ENCODE data around the gene PIP5KL1.

PIP5KL1 gene

DNA sequence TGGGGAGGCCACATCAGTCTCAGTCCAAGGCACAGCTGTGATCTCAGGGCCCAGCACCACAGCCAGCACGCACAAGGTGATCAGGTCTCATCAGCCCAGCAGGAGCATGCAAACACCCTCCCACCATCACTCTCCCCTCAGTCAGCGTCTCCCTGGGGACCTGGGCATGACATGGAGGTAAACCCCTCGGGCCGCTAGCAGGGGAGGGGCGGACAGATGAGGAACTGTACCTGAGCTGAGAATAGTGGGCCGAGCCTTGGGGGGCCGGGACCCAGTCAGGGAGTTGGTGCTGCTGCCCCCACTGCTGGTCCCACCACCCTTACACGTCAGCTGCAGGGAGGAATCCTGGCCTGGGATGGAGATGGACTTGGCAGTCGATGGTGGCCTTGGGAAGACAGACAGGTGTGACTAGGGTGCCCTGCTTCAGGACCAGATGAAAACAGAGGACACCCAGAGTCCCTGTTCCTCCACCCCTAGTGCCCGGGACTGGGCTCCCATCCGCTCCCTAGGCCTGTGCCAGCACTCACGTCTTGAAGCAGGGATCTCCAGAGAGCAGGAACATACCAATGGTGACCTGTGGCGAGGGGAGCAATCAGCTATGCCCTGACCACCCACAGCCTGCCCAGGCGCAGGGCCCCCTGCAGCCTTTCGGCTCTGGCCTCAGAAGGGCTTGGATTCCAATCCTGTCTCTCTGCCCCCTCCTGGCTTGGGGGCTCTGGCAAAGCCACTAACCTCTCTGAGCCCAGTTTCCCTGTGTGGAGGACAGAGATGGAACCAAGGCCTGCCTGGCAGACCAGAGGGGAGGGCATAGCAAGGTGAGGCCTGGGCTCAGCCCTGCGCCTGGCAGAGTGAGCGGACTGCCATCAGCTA lies 17.5 kb upstream of the PIP5KL1 start:
- no peak for DNase-seq

- no peak for DNase-seq
Observed at GRCh38 chr9:127946728-127947127, 16.2 kb upstream of the PIP5KL1 start.

DNA sequence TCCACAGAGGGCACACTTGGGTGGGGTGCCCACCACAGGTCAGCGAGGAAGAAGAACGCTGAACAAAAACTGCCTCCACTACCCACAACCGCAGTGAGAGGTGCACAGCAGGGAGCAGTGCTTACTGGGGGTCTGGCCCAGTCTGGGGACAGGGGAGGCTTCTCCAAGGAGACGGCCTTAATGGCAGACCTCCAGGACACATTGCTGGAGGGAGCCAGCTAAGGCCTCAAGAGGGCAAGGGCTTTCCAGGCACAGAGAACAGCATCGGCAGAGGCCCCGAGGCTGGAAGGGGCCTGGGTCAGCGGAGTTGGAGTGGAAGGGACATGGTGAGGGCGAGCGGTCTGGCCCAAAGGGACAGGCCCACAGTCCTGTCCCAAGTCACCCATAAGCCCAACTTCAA lies 15.4 kb upstream of the PIP5KL1 start:
- DNase-seq: no peak

DNA sequence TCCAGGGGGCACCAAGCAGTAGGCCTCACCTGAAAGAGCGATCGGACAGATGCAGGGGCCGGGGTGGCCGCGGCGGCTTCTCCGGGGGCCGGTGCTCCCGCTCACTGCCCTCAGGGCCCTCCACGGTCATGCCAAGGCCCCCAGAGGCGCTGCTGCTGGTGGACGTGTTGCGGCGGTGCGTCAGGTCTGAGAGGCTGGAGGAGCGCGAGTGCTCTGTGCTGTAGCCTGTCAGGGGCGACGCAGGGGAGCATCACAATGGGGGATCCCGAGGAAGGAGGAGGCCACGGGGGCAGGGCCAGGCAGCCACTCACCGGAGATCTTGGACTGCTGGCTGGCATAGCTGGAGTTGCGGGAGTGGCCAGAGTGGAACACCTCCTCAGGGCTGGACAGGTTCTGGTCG lies 14.8 kb upstream of the PIP5KL1 start:
- DNase-seq: no peak

GRCh38 chr9:127944586-127945218 lies 14.1 kb upstream of the PIP5KL1 start:
- DNase-seq: no peak

DNA sequence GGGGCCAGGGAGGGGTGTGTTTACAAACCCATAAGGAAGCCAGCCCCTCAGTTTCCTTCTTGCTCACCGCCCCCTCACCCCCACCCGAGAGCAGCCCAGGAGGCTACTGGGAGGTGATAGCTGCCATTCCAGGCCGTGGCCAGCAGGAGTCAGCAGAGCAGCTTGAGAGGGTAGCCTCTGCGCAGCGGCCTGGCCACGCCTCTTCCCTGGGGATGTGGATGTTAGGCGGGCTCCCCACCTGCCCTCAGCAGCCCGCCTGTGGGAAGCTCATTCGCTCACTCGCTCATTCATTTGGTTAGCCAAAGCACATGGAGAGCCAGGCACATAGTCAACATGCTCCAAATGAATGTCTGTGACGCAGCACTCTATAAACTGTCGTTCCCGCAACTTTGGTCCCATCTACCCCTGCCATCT lies 13.2 kb upstream of the PIP5KL1 start:
- no peak for DNase-seq

- DNase-seq: no peak
Observed at GRCh38 chr9:127943011-127943662, 12.6 kb upstream of the PIP5KL1 start.

DNA sequence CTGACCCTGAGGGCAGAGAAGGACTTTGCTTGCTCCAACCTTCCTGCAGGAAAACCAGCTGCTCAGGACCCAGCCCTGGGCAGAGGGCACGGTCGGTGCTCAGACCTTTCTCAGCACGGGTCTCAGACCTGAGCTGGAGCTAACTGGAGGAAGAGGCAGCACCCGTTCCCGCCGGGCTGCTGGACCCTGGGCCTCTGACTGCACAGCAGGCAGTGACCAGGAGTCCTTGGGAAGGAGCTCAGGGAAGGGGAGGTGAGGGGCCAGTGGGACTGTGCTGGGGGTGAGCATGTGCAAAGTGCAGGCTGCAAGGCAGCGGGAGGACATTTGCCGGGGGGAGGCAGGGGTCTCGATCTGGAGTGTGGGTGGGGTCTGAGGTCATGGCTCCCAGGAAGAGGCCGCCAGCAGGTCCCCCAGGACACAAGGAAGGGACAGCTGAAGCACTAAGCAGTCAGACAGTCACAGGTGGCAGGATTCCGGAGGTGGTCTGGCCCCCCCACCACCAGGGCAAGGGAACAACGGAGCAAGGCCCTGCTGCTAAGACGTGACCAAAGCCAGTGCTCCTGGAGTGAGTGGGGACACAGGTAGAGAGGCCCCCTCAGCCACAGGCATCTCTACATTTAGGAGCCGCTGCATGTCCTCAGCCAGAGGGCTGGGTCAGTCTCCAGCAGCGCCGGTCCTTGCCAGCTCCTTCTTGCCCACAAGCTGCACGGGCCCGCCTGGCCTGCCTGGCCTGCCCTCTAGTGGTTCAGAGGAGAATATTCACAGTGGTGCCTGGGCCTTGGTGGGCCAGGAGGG lies 11.8 kb upstream of the PIP5KL1 start:
- DNase-seq: no peak

- no peak for DNase-seq
Observed at GRCh38 chr9:127941961-127942215, 11.3 kb upstream of the PIP5KL1 start.

DNA sequence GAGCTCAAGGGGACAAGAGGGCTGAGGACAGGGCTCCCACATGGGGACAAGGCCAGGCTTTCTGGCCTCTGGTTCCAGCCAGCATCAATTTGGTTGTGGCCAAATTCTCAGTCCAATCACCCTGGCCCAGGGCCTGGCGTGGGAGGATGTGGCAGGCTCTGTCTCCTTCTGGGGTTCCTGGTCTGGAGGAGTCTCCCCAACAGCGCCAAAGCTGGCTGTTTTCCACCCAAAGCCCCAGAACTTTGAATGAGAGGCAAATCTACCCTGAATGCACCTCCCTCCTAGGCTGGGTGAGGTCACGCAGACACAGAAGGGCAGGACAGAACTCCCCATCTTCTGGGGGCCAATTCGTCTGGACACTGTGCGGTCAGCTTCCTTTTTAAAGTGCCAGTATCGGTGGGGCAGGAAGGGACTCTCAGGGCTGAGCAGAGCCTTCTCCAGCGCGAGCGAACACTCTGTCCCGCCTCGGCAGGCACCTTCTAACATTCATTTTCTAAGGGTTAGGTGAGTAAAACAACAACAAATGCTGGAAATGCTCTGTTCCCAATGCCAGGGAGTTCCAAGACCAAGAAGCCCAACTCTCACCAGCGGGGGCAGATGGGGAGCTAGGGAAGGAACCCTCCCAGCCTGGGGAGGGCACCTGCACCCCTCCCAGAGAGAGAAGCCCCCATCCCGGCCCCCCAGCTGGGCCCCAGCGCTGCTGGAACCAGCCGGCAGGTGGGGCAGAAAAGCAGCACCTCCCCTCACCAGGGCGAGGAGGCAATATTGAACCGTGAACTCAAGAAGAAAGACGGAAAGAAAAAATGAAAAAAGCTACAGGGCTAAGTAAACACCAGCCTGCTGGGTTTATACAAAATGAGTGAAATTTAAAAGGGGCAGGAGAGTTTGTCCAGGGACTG lies 10.7 kb upstream of the PIP5KL1 start:
- DNase-seq: no peak

- no peak for DNase-seq
Observed at GRCh38 chr9:127940593-127940992, 10.0 kb upstream of the PIP5KL1 start.

- DNase-seq: no peak
Observed at GRCh38 chr9:127938298-127938690, 7.7 kb upstream of the PIP5KL1 start.

- peak; percentile 53 for DNase-seq
Observed at GRCh38 chr9:127937388-127938297, 7.1 kb upstream of the PIP5KL1 start, which contains the start of gene DPM2. Gene DPM2, minus strand, starts transcription at chr9:127937854. Its CDS starts 34 bp downstream, at chr9:127937820.

- DNase-seq: no peak
Observed at GRCh38 chr9:127937056-127937387, 6.4 kb upstream of the PIP5KL1 start.

DNA sequence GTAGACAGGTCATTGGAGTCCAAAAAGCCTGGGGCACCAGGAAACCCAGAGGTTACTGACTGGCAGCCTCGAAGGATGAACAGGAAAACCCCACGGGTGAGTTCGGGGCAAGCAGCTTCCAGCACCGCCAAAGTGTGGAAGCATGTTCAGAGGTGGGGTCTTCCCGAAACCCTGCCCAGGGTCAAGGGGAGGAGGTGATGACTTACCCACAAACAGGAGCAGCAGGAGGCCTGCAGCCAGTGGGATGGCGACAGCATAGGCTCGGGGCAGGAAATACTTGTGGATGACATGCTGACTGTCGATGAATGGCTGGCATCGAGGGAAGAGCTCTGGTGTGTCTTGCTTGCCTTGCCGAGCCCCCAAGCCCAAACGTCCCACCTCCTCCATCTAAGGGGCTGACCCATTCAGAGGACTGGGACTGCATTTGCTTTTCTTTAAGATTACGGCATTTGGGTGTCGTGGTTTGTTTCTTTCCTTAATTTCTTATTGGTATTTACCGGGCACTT lies 5.8 kb upstream of the PIP5KL1 start:
- no peak for DNase-seq

DNA sequence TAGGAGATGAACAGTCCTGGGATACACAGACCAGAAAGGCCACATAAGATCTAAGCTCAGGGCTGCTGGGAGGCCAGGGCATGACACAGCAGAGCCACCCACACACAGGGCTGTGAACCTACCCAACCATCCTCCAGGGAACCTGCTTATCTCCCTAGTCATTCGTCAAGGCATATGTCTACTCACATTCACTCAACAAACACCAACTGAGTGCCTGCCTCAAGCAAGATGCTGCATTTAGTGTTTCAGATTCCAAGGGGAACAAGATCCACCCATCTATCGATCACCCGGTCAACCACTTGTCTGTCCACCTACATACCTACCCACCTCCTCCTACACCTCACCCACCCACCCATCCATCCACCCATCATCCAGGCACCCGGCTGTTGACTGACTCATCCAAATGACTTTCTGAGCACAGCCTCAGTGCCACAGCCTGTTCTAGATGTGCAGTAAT lies 5.2 kb upstream of the PIP5KL1 start:
- DNase-seq: no peak

GRCh38 chr9:127934986-127935385 lies 4.4 kb upstream of the PIP5KL1 start:
- no peak for DNase-seq

DNA sequence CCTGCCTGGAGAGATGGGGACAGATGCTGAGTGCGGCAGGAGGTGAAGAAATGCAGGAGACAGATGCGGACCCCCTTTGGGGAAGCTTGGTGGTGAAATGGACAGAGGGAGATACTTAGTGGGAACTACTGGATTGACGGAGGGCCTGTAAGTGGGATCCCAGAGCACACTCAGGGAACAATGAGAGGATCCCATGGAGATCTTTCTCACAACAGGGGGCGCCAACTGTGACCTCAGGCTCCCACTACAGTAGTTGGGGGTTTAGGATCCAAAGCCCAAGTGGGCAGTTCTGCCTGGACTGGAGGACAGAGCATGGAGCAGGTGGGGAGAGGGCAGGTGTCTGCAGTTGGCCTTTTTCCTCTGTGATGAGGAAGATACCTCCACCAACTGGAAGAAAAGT lies 3.7 kb upstream of the PIP5KL1 start:
- DNase-seq: no peak

DNA sequence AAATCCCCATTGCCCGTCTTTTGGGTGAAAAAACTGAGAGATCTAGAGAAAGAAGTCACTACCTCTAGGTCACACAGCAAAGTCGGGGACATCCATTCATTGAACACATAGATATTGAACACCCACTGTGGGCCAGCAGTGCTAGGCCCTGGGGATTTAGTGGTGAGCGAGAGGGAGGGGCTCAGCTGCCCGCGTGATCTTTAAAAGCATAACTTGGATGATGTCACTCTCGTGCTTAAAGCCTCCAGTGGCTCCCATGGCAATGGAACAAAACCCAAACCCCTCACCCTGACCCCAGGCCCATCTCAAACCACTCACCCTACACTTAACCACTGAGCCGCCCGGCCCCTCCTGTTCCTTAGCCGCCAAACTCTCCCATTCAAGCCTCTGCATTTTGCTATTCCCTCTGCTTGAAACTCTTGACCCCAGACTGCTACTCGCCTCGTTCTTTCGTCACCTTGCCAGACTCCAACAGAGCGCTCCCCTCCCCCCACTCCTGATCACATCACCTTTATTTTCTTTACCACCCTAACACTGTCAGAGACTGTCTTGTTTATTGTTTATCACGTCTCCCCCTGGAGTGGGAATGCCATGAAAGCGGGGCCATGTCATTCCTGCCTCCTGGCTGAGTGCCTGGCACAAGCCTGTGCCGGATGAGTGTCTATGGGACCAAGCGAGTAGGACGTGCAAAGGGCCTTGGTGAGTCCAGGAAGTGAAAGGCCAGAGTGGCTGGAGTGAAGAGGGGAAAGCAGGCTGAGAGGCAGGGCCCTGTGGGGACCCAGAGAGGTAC lies 710 bp upstream of the PIP5KL1 start:
- DNase-seq: no peak

DNA sequence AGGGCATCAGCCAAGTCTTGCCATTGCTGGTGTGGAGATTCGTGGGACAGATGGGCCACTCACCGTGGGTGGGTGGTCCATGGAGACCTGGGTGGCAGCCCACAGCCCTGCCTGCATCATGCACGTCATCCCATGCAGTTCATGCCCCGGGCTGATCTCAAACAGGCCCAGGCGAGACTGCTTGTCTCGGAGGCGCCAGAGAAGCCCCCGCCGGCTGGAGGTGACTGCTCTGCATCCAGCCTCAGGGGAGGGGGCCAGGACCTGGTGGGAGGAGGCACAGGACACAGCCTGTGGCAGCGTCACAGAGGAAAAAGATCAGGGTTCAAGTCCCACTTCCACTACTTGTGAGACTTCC lies 975 bp downstream of the PIP5KL1 start:
- no peak for DNase-seq

All from NCI-H524 treated with DMSO at 0.1 percent for 48 hours (cell line).